Measurements from ENCODE around the gene IL1R2.

IL1R2 gene

DNA sequence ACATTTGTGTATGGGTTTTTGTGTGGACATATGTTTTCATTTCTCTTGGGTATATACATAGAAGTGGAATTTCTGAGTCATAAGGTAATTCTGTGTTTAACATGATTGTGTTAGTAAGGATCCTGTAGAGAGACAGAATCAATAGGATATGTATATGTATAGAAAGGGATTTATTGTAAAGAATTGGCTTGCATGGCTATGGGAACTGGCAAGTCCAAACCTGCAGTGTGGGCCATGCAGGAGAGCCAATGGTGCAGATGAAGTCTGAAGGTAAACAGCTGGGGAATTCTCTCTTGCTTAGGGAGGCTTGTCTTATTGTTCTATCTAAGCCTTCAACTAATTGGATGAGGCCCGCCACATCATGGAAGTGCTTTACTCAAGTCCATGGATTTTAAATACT lies 39.2 kb upstream of the IL1R2 start:
- Histone ChIP-seq H3K36me3 (ENCODE audit: control insufficient read depth, low read length) (no peaks in the 10 kb centered on the region), H4K20me1 (ENCODE audit: control insufficient read depth, insufficient read depth, low read depth, low read length) (no peaks in the 10 kb centered on the region), H3K27me3 (ENCODE audit: control insufficient read depth, low read length) (no peaks in the 10 kb centered on the region), H3F3A (ENCODE audit: control insufficient read depth, insufficient read depth) (no peaks in the 10 kb centered on the region), H3K9me2 (replicated peaks; ENCODE audit: control insufficient read depth, low read length) (no peaks in the 10 kb centered on the region), H3K4me2 (ENCODE audit: low read length) (no peak overlapping the region), H3K27ac (ENCODE audit: low read depth, low read length) (no peak overlapping the region), H3K79me2 (ENCODE audit: control insufficient read depth, low read length) (no peaks in the 10 kb centered on the region), H3K4me1 (ENCODE audit: control insufficient read depth, low read length) (no peaks in the 10 kb centered on the region), H3K9me3 (ENCODE audit: control insufficient read depth, insufficient read depth, low read length) (no peaks in the 10 kb centered on the region), H3K4me3 (ENCODE audit: low read length) (no peak overlapping the region)
- TF ChIP-seq EZH2phosphoT487 (IDR thresholded peaks at IDR 0.05; ENCODE audit: borderline replicate concordance, low read length) = no peak
- TF ChIP-seq, protein P1, sequence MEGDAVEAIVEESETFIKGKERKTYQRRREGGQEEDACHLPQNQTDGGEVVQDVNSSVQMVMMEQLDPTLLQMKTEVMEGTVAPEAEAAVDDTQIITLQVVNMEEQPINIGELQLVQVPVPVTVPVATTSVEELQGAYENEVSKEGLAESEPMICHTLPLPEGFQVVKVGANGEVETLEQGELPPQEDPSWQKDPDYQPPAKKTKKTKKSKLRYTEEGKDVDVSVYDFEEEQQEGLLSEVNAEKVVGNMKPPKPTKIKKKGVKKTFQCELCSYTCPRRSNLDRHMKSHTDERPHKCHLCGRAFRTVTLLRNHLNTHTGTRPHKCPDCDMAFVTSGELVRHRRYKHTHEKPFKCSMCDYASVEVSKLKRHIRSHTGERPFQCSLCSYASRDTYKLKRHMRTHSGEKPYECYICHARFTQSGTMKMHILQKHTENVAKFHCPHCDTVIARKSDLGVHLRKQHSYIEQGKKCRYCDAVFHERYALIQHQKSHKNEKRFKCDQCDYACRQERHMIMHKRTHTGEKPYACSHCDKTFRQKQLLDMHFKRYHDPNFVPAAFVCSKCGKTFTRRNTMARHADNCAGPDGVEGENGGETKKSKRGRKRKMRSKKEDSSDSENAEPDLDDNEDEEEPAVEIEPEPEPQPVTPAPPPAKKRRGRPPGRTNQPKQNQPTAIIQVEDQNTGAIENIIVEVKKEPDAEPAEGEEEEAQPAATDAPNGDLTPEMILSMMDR (IDR thresholded peaks at IDR 0.05; ENCODE audit: low read depth, low read length, poor library complexity, severe bottlenecking) = no peak

DNA sequence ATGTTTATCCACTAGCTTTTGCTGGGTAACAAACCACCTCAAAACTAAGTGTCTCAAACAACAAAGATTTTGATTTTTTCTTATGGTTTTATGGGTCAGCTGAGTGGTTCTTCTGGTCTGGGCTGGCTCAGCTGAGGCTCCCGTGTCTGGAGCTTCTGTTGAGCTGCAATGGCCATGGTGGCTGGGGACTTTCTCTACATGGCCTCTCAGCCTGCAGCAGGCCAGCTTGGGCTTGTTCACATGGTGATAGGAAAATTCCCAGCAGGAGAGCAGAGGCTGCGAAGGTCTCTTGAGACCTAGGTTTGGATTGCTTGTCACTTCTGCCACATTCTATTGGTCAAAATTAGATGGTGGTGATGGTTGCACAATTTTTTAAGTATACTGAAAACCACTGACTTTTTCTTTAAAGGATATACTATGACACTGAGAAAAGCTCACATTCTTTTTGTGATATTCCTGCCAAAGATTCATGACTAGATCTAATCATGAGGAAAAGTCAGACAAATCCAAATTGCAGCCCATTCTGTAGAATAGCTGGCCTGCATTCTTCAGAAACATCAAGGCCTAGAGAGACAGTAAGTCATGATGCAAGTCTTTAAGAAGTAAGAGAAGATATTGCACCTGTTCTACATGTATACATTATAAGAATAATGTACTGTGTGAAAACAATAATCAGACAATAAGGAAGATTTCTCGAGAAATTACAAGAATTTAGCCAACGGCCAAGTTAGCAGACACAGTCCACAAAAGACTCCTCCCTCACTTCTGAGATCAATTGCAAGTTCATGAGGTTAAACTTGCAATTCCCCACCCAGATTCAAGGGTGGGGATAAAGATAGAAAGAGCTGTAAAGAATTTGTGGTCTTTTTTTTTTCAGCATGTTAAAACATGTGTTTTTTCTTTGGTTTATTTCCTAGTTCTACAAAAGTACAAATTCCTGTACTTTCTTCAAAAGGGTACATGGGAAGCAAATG lies 35.0 kb upstream of the IL1R2 start:
- Histone ChIP-seq H3K9me2 (replicated peaks; ENCODE audit: control insufficient read depth, low read length) (no peaks in the 10 kb centered on the region), H3K4me1 (ENCODE audit: control insufficient read depth, low read length) (no peaks in the 10 kb centered on the region), H3K9me3 (ENCODE audit: control insufficient read depth, insufficient read depth, low read length) (no peaks in the 10 kb centered on the region), H3K27ac (ENCODE audit: low read depth, low read length) (no peak overlapping the region), H3K79me2 (ENCODE audit: control insufficient read depth, low read length) (no peaks in the 10 kb centered on the region), H3K27me3 (ENCODE audit: control insufficient read depth, low read length) (no peaks in the 10 kb centered on the region), H3K4me3 (ENCODE audit: low read length) (no peak overlapping the region), H4K20me1 (ENCODE audit: control insufficient read depth, insufficient read depth, low read depth, low read length) (no peaks in the 10 kb centered on the region), H3F3A (ENCODE audit: control insufficient read depth, insufficient read depth) (no peaks in the 10 kb centered on the region), H3K36me3 (ENCODE audit: control insufficient read depth, low read length) (no peaks in the 10 kb centered on the region), H3K4me2 (ENCODE audit: low read length) (no peak overlapping the region)
- TF ChIP-seq EZH2phosphoT487 (IDR thresholded peaks at IDR 0.05; ENCODE audit: borderline replicate concordance, low read length) = no peak
- TF ChIP-seq, protein P1 (IDR thresholded peaks at IDR 0.05; ENCODE audit: low read depth, low read length, poor library complexity, severe bottlenecking) = no peak

DNA sequence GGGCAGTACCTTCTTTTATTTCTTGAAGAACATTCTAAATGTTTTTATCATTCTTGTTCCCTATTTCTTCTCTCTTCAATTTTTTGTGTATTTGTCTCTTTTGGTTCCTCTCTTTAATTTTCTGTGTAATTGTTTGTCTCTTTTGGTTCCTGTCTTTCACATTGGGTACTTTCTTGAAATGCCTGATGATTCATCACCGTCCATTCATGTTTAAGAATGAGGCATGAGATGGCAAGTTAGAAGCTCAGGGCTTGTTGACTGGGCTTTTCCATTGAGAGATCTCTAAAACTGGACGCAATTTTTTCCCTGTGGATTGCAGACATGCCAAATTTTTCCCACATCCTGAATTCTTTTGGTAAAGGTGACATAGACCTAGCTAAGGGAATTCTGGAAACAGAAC lies 33.7 kb upstream of the IL1R2 start:
- TF ChIP-seq EZH2phosphoT487 (IDR thresholded peaks at IDR 0.05; ENCODE audit: borderline replicate concordance, low read length) = no peak
- no peaks in the 10 kb centered on the region for H3K9me3 ChIP-seq (ENCODE audit: control insufficient read depth, insufficient read depth, low read length)
- no peaks in the 10 kb centered on the region for H3K36me3 ChIP-seq (ENCODE audit: control insufficient read depth, low read length)
- H3K4me1 ChIP-seq (ENCODE audit: control insufficient read depth, low read length) = no peaks in the 10 kb centered on the region
- H3K27me3 ChIP-seq (ENCODE audit: control insufficient read depth, low read length) = no peaks in the 10 kb centered on the region
- H3K9me2 ChIP-seq (replicated peaks; ENCODE audit: control insufficient read depth, low read length) = no peaks in the 10 kb centered on the region
- H3K27ac ChIP-seq (ENCODE audit: low read depth, low read length) = no peak overlapping the region
- H3K4me3 ChIP-seq (ENCODE audit: low read length) = no peak overlapping the region
- no peaks in the 10 kb centered on the region for H4K20me1 ChIP-seq (ENCODE audit: control insufficient read depth, insufficient read depth, low read depth, low read length)
- H3K4me2 ChIP-seq (ENCODE audit: low read length) = no peak overlapping the region
- H3F3A ChIP-seq (ENCODE audit: control insufficient read depth, insufficient read depth) = no peaks in the 10 kb centered on the region
- H3K79me2 ChIP-seq (ENCODE audit: control insufficient read depth, low read length) = no peaks in the 10 kb centered on the region

DNA sequence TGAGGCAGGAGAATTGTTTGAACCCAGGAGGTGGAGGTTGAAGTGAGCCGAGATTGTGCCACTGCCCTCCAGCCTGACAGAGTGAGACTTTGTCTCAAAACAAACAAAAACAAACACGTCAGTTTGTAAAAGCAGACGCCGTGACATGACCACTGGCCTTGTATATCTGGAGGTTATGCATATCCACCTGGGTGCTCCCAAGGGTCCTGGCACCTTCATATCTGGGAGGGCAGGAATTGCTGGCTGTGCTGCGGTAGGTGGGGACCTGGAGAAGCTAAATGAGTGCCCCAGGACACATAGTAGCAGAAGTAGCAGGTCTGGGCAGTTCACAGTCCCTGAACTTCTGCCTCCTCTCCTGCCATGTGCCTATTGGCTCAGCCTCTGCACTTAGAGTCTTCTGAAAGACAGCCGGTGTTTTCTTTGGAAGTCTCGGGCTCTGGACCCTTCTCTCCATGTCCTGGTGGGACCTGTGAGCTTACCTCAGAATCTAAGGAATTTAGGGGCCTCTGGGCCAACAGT lies 30.9 kb upstream of the IL1R2 start:
- no peak overlapping the region for H3K27ac ChIP-seq (ENCODE audit: low read depth, low read length)
- H3K79me2 ChIP-seq (ENCODE audit: control insufficient read depth, low read length) = no peaks in the 10 kb centered on the region
- H3K9me3 ChIP-seq (ENCODE audit: control insufficient read depth, insufficient read depth, low read length) = no peaks in the 10 kb centered on the region
- H3K9me2 ChIP-seq (replicated peaks; ENCODE audit: control insufficient read depth, low read length) = no peaks in the 10 kb centered on the region
- no peak overlapping the region for H3K4me2 ChIP-seq (ENCODE audit: low read length)
- no peaks in the 10 kb centered on the region for H3K4me1 ChIP-seq (ENCODE audit: control insufficient read depth, low read length)
- no peaks in the 10 kb centered on the region for H3F3A ChIP-seq (ENCODE audit: control insufficient read depth, insufficient read depth)
- no peaks in the 10 kb centered on the region for H3K36me3 ChIP-seq (ENCODE audit: control insufficient read depth, low read length)
- TF ChIP-seq, protein P1 (IDR thresholded peaks at IDR 0.05; ENCODE audit: low read depth, low read length, poor library complexity, severe bottlenecking) = no peak
- TF ChIP-seq EZH2phosphoT487 (IDR thresholded peaks at IDR 0.05; ENCODE audit: borderline replicate concordance, low read length) = no peak
- H3K27me3 ChIP-seq (ENCODE audit: control insufficient read depth, low read length) = no peaks in the 10 kb centered on the region
- H3K4me3 ChIP-seq (ENCODE audit: low read length) = no peak overlapping the region
- no peaks in the 10 kb centered on the region for H4K20me1 ChIP-seq (ENCODE audit: control insufficient read depth, insufficient read depth, low read depth, low read length)
